ENCODE data around the gene NPW. TPM values are rescaled to one million over a fixed set of nuclear protein-coding genes. Genes with fewer than 3 reads are reported as not detected.

The NPW gene
- total RNA-seq, 1 donor from 2014 or later = 0.82 TPM

GRCh38 chr16:2042986-2043666 is 23.5 kb downstream of the NPW start:
- peaks cover 5% of the 10 kb centered on the region for H3K27me3 Mint-ChIP-seq (ENCODE audit: unreplicated experiment)
- H3K36me3 Mint-ChIP-seq (ENCODE audit: low read depth, unreplicated experiment) = peaks cover 3% of the 10 kb centered on the region
- no peak overlapping the region for H3K4me3 Mint-ChIP-seq (ENCODE audit: unreplicated experiment)
- H3K9me3 Mint-ChIP-seq (ENCODE audit: unreplicated experiment) = no peaks in the 10 kb centered on the region
- H3K27ac Mint-ChIP-seq (ENCODE audit: unreplicated experiment) = no peak overlapping the region
- TF ChIP-seq CTCF (IDR thresholded peaks at IDR 0.05; ENCODE audit: unreplicated experiment) = no peak
- H3K4me1 Mint-ChIP-seq (ENCODE audit: unreplicated experiment) = peaks cover 6% of the 10 kb centered on the region
- DNase-seq (ENCODE audit: low spot score) = no peak

GRCh38 chr16:2043667-2044451 is 24.3 kb downstream of the NPW start:
- Mint-ChIP-seq H3K36me3 (ENCODE audit: low read depth, unreplicated experiment) (peaks cover 3% of the 10 kb centered on the region), H3K27ac (ENCODE audit: unreplicated experiment) (no peak overlapping the region), H3K9me3 (ENCODE audit: unreplicated experiment) (no peaks in the 10 kb centered on the region), H3K27me3 (ENCODE audit: unreplicated experiment) (peaks cover 8% of the 10 kb centered on the region), H3K4me3 (ENCODE audit: unreplicated experiment) (no peak overlapping the region), H3K4me1 (ENCODE audit: unreplicated experiment) (peaks cover 13% of the 10 kb centered on the region)
- no peak for DNase-seq (ENCODE audit: low spot score)
- TF ChIP-seq CTCF (IDR thresholded peaks at IDR 0.05; ENCODE audit: unreplicated experiment) = no peak

GRCh38 chr16:2044541-2044940 is 25.0 kb downstream of the NPW start:
- Mint-ChIP-seq H3K27me3 (ENCODE audit: unreplicated experiment) (peaks cover 8% of the 10 kb centered on the region), H3K27ac (ENCODE audit: unreplicated experiment) (peak overlapping the region; percentile 57), H3K4me3 (ENCODE audit: unreplicated experiment) (no peak overlapping the region), H3K36me3 (ENCODE audit: low read depth, unreplicated experiment) (peaks cover 3% of the 10 kb centered on the region), H3K4me1 (ENCODE audit: unreplicated experiment) (peaks cover 14% of the 10 kb centered on the region), H3K9me3 (ENCODE audit: unreplicated experiment) (no peaks in the 10 kb centered on the region)
- DNase-seq (ENCODE audit: low spot score) = no peak
- no peak for TF ChIP-seq CTCF (IDR thresholded peaks at IDR 0.05; ENCODE audit: unreplicated experiment)

GRCh38 chr16:2045965-2046892 is 26.6 kb downstream of the NPW start:
- H3K4me1 Mint-ChIP-seq (ENCODE audit: unreplicated experiment) = peaks cover 14% of the 10 kb centered on the region
- peaks cover 5% of the 10 kb centered on the region for H3K36me3 Mint-ChIP-seq (ENCODE audit: low read depth, unreplicated experiment)
- no peak overlapping the region for H3K27ac Mint-ChIP-seq (ENCODE audit: unreplicated experiment)
- no peaks in the 10 kb centered on the region for H3K9me3 Mint-ChIP-seq (ENCODE audit: unreplicated experiment)
- H3K4me3 Mint-ChIP-seq (ENCODE audit: unreplicated experiment) = peak overlapping the region; percentile 92
- no peak for DNase-seq (ENCODE audit: low spot score)
- TF ChIP-seq CTCF (IDR thresholded peaks at IDR 0.05; ENCODE audit: unreplicated experiment) = no peak
- peaks cover 8% of the 10 kb centered on the region for H3K27me3 Mint-ChIP-seq (ENCODE audit: unreplicated experiment)
